ENCODE measurements around the gene MRPL37. TPM values are rescaled to one million over a fixed set of nuclear protein-coding genes. Genes with fewer than 3 reads are reported as not detected.
A peak's percentile ranks its signal among the peaks of the same experiment; 100 is the strongest.

Gene MRPL37
- total and polyA plus RNA-seq, 12 donors, result 24.9 to 174 (median 107) TPM

- TF ChIP-seq CTCF (IDR thresholded peaks at IDR 0.05) (no peak), POLR2A (IDR thresholded peaks at IDR 0.05) (no peak)
- Histone ChIP-seq H3K27me3 (no peaks in the 10 kb centered on the region), H3K9me3 (replicated peaks in 1 of 3) (no peaks in the 10 kb centered on the region), H3K4me1 (replicated peaks in 1 of 2) (peaks cover 42 to 65% of the 10 kb centered on the region in 2 donors), H3K4me3 (no peak overlapping the region), H3K36me3 (replicated peaks in 1 of 2) (peaks cover 0 to 2% of the 10 kb centered on the region in 2 donors), H3K27ac (peak overlapping the region in 3 of 5 donors; percentile 27 to 91 (median 35))
- DNase-seq, result peak in 1 of 7 donors; percentile 47
- 89 to 94% (median 92%) methylated on average over 9 to 16 of the region's 16 CpGs for WGBS, 4 donors
- intact Hi-C loops (cut with DNase I), result loop anchor here in 1 of 2 donors (5.0 kb wide), 1 partner anchor 264 kb away; no protein-coding TSS in a partner anchor
These were observed 23.7 kb downstream of the MRPL37 start for GRCh38 chr1:54223441-54224202.

GRCh38 chr1:54224233-54224632, 24.3 kb downstream of the MRPL37 start:
- intact Hi-C loops (cut with DNase I), result loop anchor here in 1 of 2 donors (5.0 kb wide), 1 partner anchor 263 kb away; no protein-coding TSS in a partner anchor
- Histone ChIP-seq H3K4me1 (replicated peaks in 1 of 2) (peaks cover 40 to 65% of the 10 kb centered on the region in 2 donors), H3K36me3 (replicated peaks in 1 of 2) (no peaks in the 10 kb centered on the region)

GRCh38 chr1:54225378-54225777, 25.4 kb downstream of the MRPL37 start:
- peak overlapping the region in 1 of 5 donors; percentile 38 for H3K27ac ChIP-seq
- no peaks in the 10 kb centered on the region for H3K9me3 ChIP-seq (replicated peaks in 1 of 3)
- 83 to 89% (median 86%) methylated on average over 6 of the region's 6 CpGs for WGBS, 4 donors
- H3K27me3 ChIP-seq, result no peaks in the 10 kb centered on the region
- intact Hi-C loops (cut with DNase I), result no loop called here
- peaks cover 35 to 63% of the 10 kb centered on the region in 2 donors for H3K4me1 ChIP-seq (replicated peaks in 1 of 2)
- no peaks in the 10 kb centered on the region for H3K36me3 ChIP-seq (replicated peaks in 1 of 2)
- H3K4me3 ChIP-seq, result no peak overlapping the region
- no peak for DNase-seq
- TF ChIP-seq POLR2A (IDR thresholded peaks at IDR 0.05) (no peak), CTCF (IDR thresholded peaks at IDR 0.05) (no peak)

More at GRCh38 chr1:54224233-54224632, 24.3 kb downstream of the MRPL37 start:
- Histone ChIP-seq H3K9me3 (replicated peaks in 1 of 3) (no peaks in the 10 kb centered on the region), H3K4me3 (no peak overlapping the region), H3K27ac (peak overlapping the region in 1 of 5 donors; percentile 91), H3K27me3 (no peaks in the 10 kb centered on the region)
- 85 to 97% (median 94%) methylated on average over 6 of the region's 6 CpGs for WGBS, 4 donors
- no peak for DNase-seq
- TF ChIP-seq CTCF (IDR thresholded peaks at IDR 0.05) (no peak), POLR2A (IDR thresholded peaks at IDR 0.05) (no peak)

GRCh38 chr1:54225986-54226559, 26.1 kb downstream of the MRPL37 start:
- Histone ChIP-seq H3K36me3 (replicated peaks in 1 of 2) (no peaks in the 10 kb centered on the region), H3K9me3 (replicated peaks in 1 of 3) (no peaks in the 10 kb centered on the region), H3K4me3 (no peak overlapping the region), H3K27ac (peak overlapping the region in 1 of 5 donors; percentile 87), H3K4me1 (replicated peaks in 1 of 2) (peaks cover 30 to 56% of the 10 kb centered on the region in 2 donors), H3K27me3 (no peaks in the 10 kb centered on the region)
- no peak for DNase-seq
- 86 to 88% (median 87%) methylated on average over 20 of the region's 20 CpGs for WGBS, 4 donors
- intact Hi-C loops (cut with DNase I), result no loop called here
- TF ChIP-seq POLR2A (IDR thresholded peaks at IDR 0.05), result no peak
- TF ChIP-seq CTCF (IDR thresholded peaks at IDR 0.05), result no peak

Measured in adrenal gland (tissue), 12 donors.